GM12878 (cell line): ENCODE results near the gene NNAT. TPM values are rescaled to one million over a fixed set of nuclear protein-coding genes. Genes with fewer than 3 reads are reported as not detected.

ENCODE experiments used
- ATAC-seq: fragments of 200-7000 bp; cut with Tn5 transposase; 3 replicates; pipeline ENCODE4 v1.9.1; 2020; ENCODE audit warnings: mild to moderate bottlenecking, moderate library complexity
- BruUV-seq: library from RNA; stranded (reverse); fragments of 400-500 nt; replicated peaks from 2 replicates; lab custom pipeline; 2021; lab: Mats Ljungman, UMichigan
- CTCF ChIA-PET: fragments of 300-600 bp; sonication (Branson Sonifier 250); formaldehyde crosslinking; extraction: SDS; loops from one replicate; lab custom pipeline; 2021; ENCODE audit warnings: inconsistent platforms; lab: Yijun Ruan, JAX
- POLR2A ChIA-PET: fragments of 350-600 bp; formaldehyde crosslinking; extraction: SDS; loops from one replicate; lab custom pipeline; 2021; ENCODE audit warnings: inconsistent platforms; lab: Charles Lee
- RAD21 ChIA-PET: fragments of 300-600 bp; sonication (Branson Sonifier 250); formaldehyde crosslinking; loops from one replicate; lab custom pipeline; 2023; ENCODE audit warnings: antibody characterized with exemption; ENCODE audit not compliant: unreplicated experiment; lab: Charles Lee
- SMC1A ChIA-PET: fragments of 300-600 bp; sonication (Branson Sonifier 250); formaldehyde crosslinking; loops from one replicate; lab custom pipeline; 2023; ENCODE audit not compliant: unreplicated experiment, uncharacterized antibody; lab: Charles Lee
- DNase-seq: peaks from one replicate; pipeline ENCODE4 v3.0.0-alpha.2; 2011; ENCODE audit warnings: low read depth, low spot score
- FAIRE-seq: peaks from 3 replicates; lab custom pipeline; 2011; peaks lifted over from hg19 to GRCh38; lab: Jason Lieb, UNC
- H2AFZ ChIP-seq: 2 replicates; pipeline ENCODE4 v1.6.0; 2011; ENCODE audit warnings: low read depth, low read length, control low read depth; ENCODE audit not compliant: control insufficient read depth
- H3K27ac ChIP-seq: 2 replicates; pipeline ENCODE4 v1.5.1; 2011; ENCODE audit warnings: control low read depth; ENCODE audit not compliant: control insufficient read depth, insufficient read depth
- H3K27me3 ChIP-seq, 2 experiments: replicated peaks in 1 of 2; 2 replicates each; pipeline versions ENCODE4 v1.6.0 to v1.6.1; 2011; ENCODE audit warnings: low read length in 1 of 2; ENCODE audit not compliant: control insufficient read depth in 2 of 2, insufficient read depth in 2 of 2
- H3K36me3 ChIP-seq, 2 experiments: 2 replicates each; pipeline ENCODE4 v1.5.1; 2011; ENCODE audit warnings: low read length in 1 of 2; ENCODE audit not compliant: control insufficient read depth in 2 of 2, insufficient read depth in 2 of 2
- H3K4me1 ChIP-seq: 2 replicates; pipeline ENCODE4 v1.6.1; 2011; ENCODE audit warnings: mild to moderate bottlenecking, low read length, moderate library complexity, mixed read lengths; ENCODE audit not compliant: control insufficient read depth, insufficient read depth
- H3K4me2 ChIP-seq: 2 replicates; pipeline ENCODE4 v1.6.0; 2011; ENCODE audit warnings: control low read depth; ENCODE audit not compliant: control insufficient read depth, insufficient read depth
- H3K4me3 ChIP-seq: fragments of 200-600 bp; sonication (generic); 2 replicates; pipeline ENCODE4 v1.5.1; 2016
- H3K79me2 ChIP-seq: 2 replicates; pipeline ENCODE4 v1.6.0; 2011; ENCODE audit warnings: low read length; ENCODE audit not compliant: control insufficient read depth, insufficient read depth
- H3K9ac ChIP-seq: 2 replicates; pipeline ENCODE4 v1.8.0; 2011; ENCODE audit warnings: low read length, control low read depth, mixed read lengths; ENCODE audit not compliant: control insufficient read depth, insufficient read depth
- H3K9me3 ChIP-seq: replicated peaks from 3 replicates; pipeline ENCODE4 v1.5.1; 2011; ENCODE audit warnings: mild to moderate bottlenecking, low read length; ENCODE audit not compliant: control insufficient read depth, insufficient read depth
- H4K20me1 ChIP-seq: 2 replicates; pipeline ENCODE4 v1.6.0; 2011; ENCODE audit not compliant: control insufficient read depth, insufficient read depth
- DPF2 ChIP-seq: fragments of 450-650 bp; IDR thresholded peaks from 2 replicates; pipeline ENCODE4 v1.6.1; 2017; ENCODE audit warnings: mild to moderate bottlenecking
- GABPA ChIP-seq: IDR thresholded peaks from 2 replicates; pipeline ENCODE4 v1.6.1; 2014; ENCODE audit warnings: antibody characterized with exemption, low read depth, mild to moderate bottlenecking, inconsistent platforms
- GATAD2B ChIP-seq: fragments of 450-650 bp; conservative IDR thresholded peaks from 2 replicates; pipeline ENCODE4 v1.6.1; 2017; ENCODE audit warnings: low read depth, mild to moderate bottlenecking, moderate library complexity
- HDAC6 ChIP-seq: fragments of 200-600 bp; sonication (generic); IDR thresholded peaks from one replicate; pipeline ENCODE4 v1.8.0; 2017; ENCODE audit warnings: antibody characterized with exemption; ENCODE audit not compliant: unreplicated experiment
- MEF2A ChIP-seq: IDR thresholded peaks from 2 replicates; pipeline ENCODE4 v1.6.1; 2011; ENCODE audit warnings: low read depth, mild to moderate bottlenecking, low read length, moderate library complexity; ENCODE audit not compliant: insufficient read depth
- NR2C2 ChIP-seq: IDR thresholded peaks from 2 replicates; pipeline ENCODE4 v1.6.1; 2011; ENCODE audit warnings: borderline replicate concordance, low read depth; ENCODE audit not compliant: control insufficient read depth, insufficient read length
- REST ChIP-seq: IDR thresholded peaks from 2 replicates; pipeline ENCODE4 v1.6.1; 2012; ENCODE audit warnings: mild to moderate bottlenecking, low read depth, low read length
- TAF1 ChIP-seq: IDR thresholded peaks from 2 replicates; pipeline ENCODE4 v1.6.1; 2011; ENCODE audit warnings: mild to moderate bottlenecking, low read depth, low read length, borderline replicate concordance
- TARDBP ChIP-seq: IDR thresholded peaks from 2 replicates; pipeline ENCODE4 v1.6.1; 2016; ENCODE audit warnings: borderline replicate concordance
- TBL1XR1 ChIP-seq: IDR thresholded peaks from 2 replicates; pipeline ENCODE4 v1.6.1; 2012; ENCODE audit warnings: low read depth, low read length, improper control_type of control experiment
- TCF7 ChIP-seq: IDR thresholded peaks from 2 replicates; pipeline ENCODE4 v1.6.1; 2014; ENCODE audit warnings: antibody characterized with exemption, borderline replicate concordance
- ZBTB11 ChIP-seq: fragments of 450-650 bp; formaldehyde crosslinking; IDR thresholded peaks from 2 replicates; pipeline ENCODE4 v1.5.0; 2022; ENCODE audit warnings: mild to moderate bottlenecking, missing genetic modification characterization
- WGBS: methylation state at CpG from one replicate; pipeline ENCODE4 v1.1.6; 2016; ENCODE audit warnings: low lambda C conversion rate; ENCODE audit not compliant: insufficient replicate concordance, insufficient coverage; ENCODE audit errors: missing lambda C conversion rate; 5-methylcytosine and 5-hydroxymethylcytosine counted together
- in situ Hi-C: fragments of 300-500 bp; cut with MboI; formaldehyde crosslinking; loops from 9 replicates; pipeline ENCODE4 v1.14.3; 2018; ENCODE audit warnings: mixed read lengths
- intact Hi-C: fragments of 100-400 bp; cut with micrococcal nuclease; formaldehyde crosslinking; loops from one replicate; pipeline ENCODE4 v1.14.2; 2022; ENCODE audit not compliant: unreplicated experiment
- polyA plus RNA-seq, 11 experiments: library from polyadenylated mRNA; depleted of rRNA in 4 of 11; unstranded in 6 of 11; stranded (reverse) in 5 of 11; fragments of >200 nt; fragmentation: Nextera tagmentation in 4 of 11; fragmentation: Illumina TruSeq in 1 of 11; extraction: Ambion mirVana in 4 of 11; extraction: Trizol in 1 of 11; gene quantifications; 1 replicate in 1 of 11; 2 replicates in 10 of 11; pipeline versions ENCODE4 v1.2.1 to v1.2.3, GENCODE V29; 2011 to 2016; ENCODE audit warnings: inconsistent platforms in 2 of 11, missing spikeins in 2 of 11, low read depth in 1 of 11
- total RNA-seq, 4 experiments: library from RNA; depleted of rRNA in 3 of 4; stranded (reverse); fragments of >200 nt in 3 of 4; fragmentation: Illumina TruSeq in 1 of 4; extraction: Trizol in 1 of 4; gene quantifications; 2 replicates each; pipeline versions ENCODE4 v1.2.1 to v1.2.3, GENCODE V29; 2013 to 2021

NNAT gene
- total and polyA plus RNA-seq, 10 of the 15 experiments (the other 5 are each of a cell fraction or from before 2014, with no cell fraction given), result 0.22 to 0.99 (median 0.42) TPM; not detected in 7

GRCh38 chr20:37501940-37502339, 19.1 kb upstream of the NNAT start (continued):
- TF ChIP-seq ZBTB11 (CRISPR knock-in tag), result no peak

- FAIRE-seq, result no peak
- no TSS peak for BruUV-seq
- RAD21 ChIA-PET, result no interaction called here
- SMC1A ChIA-PET, result interaction anchor here (1.4 kb wide), 1 partner anchor 23 kb away, joined by 3 read pairs; no protein-coding TSS in a partner anchor
- no peak for DNase-seq
- Histone ChIP-seq H3K27me3 (no peaks in the 10 kb centered on the region), H3K9ac (no peak overlapping the region), H4K20me1 (no peaks in the 10 kb centered on the region), H3K4me3 (no peak overlapping the region), H3K4me2 (no peak overlapping the region), H3K9me3 (no peaks in the 10 kb centered on the region), H3K36me3 (0 out of 4 replicates have a peak, but pooled peaks cover 0 to 4% of the 10 kb centered on the region in 2 experiments), H3K79me2 (no peaks in the 10 kb centered on the region), H3K4me1 (0 out of 2 replicates have a peak, but pooled peaks cover 3% of the 10 kb centered on the region), H2AFZ (no peak overlapping the region), H3K27ac (no peak overlapping the region)
- 100% methylated on average over 2 of the region's 2 CpGs for WGBS
- CTCF ChIA-PET, result interaction anchor here (1.3 to 1.6 kb wide), 2 partner anchors 8 to 313 kb away, joined by 3 to 5 read pairs; no protein-coding TSS in a partner anchor
- ATAC-seq, result no peak
- POLR2A ChIA-PET, result interaction anchor here (0.5 kb wide), 1 partner anchor 536 kb away, joined by 3 read pairs; no protein-coding TSS in a partner anchor
- in situ Hi-C loops (no loop called here), intact Hi-C loops (no loop called here)
- TF ChIP-seq TBL1XR1, result no peak
- no peak for TF ChIP-seq ZBTB11 (CRISPR knock-in tag)
- no peak for TF ChIP-seq MEF2A
- no peak for TF ChIP-seq TCF7
- no peak for TF ChIP-seq GABPA
- TF ChIP-seq DPF2, result no peak
- TF ChIP-seq REST, result no peak
- TF ChIP-seq HDAC6, result no peak
- TF ChIP-seq GATAD2B, result no peak
- no peak for TF ChIP-seq TARDBP
- no peak for TF ChIP-seq TAF1
- TF ChIP-seq NR2C2, result no peak
Observed at GRCh38 chr20:37502654-37503053, 18.4 kb upstream of the NNAT start.
